ENCODE data around the gene BRSK2.
"Not testable (repeated sequence)": the region's sequence is repeated elsewhere in the genome, so short reads cannot be mapped to it uniquely, and the experiment has no call there.

The BRSK2 gene

GRCh38 chr11:1502168-1502953, 112.6 kb downstream of the BRSK2 start:
- no peak for DNase-seq

DNA sequence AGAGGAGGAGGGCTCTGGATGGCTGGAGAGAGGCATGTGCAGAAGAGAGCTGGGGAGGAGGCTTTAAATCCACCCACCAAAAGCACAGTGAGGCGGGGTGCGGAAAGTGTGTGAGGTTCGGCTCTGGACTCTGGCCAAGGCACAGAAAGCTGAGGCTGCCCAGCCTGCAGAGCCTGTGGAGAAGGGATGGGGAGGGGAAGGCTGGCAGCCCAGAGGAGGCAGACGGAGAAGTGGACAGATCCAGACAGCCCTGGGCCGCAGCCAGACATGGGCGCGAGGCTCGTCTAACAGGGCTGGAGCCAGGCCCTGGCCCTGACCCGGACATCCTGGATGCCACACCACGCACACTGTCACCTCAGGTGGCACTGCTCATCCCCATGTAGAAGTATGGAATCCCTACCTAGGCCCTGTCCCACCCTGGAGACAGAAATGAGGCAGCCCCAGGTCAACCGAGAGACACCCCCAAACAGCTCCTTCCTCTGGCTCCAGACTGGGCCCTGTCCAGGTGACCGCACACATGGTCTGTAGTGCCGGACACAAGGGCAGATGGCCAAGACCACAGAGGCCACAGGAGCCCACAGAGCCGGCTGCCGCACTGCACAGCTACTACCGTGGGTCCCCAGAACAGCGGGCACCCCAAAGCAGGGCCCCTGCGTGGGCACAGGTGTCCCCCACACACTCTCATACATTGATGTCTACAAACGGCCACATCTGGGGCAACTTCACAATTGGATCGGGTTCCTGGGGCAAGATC, 113.4 kb downstream of the BRSK2 start:
- no peak for DNase-seq

- DNase-seq, result no peak
These were observed 114.0 kb downstream of the BRSK2 start for GRCh38 chr11:1503708-1504104.

- DNase-seq, result no peak
These were observed 114.4 kb downstream of the BRSK2 start for GRCh38 chr11:1504138-1504537.

DNA sequence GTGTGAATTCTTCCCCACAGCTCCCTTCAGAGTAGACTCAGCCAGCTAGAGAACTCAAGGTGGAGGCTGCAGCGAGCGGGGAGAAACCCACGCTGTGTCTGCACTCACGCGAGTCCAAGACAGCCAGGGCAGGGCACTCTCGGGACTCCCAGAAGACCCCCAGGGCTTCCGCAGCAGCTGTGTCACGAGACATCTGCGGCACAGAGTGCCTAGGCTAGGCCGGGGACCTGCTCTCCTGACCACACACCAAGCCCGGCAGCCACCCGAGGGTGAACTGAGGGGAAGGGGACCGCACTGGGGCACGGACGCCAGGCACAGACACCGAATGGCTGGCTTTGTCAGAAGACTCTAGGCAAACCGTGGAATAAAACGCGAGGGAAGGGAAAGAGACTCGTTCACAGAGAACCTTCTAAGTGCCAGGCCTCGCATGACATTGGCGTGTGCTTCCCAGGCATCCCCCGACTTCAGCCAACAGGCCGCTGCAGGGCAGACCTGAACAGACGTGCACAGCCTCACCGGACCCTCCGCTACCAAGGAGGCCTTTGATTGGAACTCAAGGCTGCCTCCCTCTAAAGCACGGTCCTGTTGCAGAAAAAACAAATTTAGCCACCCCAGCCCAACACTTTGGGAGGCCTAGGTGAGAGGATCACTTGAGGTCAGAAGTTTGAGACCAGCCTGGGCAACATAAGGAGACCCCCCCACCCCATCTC, 115.0 kb downstream of the BRSK2 start:
- no peak for DNase-seq

DNA sequence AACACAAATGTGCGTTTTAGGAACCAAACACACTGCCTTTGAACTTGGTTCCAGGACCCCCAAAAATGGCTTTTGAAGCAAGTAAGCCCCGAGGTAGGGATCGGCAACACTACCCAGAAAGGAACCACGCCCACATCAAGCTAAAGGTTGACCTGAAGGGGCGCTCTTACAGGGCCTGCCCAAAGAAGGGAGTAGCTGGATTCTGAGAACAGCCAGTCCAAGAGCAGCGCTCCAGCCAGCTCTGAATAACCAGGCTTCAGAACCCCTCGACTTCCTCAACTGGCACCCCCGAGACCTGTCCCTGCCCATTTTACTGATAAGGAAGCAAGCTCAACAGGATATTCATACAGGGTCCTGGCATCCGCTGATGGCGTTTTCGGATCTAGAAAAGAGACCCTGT, 115.7 kb downstream of the BRSK2 start:
- peak; percentile 47 for DNase-seq

DNA sequence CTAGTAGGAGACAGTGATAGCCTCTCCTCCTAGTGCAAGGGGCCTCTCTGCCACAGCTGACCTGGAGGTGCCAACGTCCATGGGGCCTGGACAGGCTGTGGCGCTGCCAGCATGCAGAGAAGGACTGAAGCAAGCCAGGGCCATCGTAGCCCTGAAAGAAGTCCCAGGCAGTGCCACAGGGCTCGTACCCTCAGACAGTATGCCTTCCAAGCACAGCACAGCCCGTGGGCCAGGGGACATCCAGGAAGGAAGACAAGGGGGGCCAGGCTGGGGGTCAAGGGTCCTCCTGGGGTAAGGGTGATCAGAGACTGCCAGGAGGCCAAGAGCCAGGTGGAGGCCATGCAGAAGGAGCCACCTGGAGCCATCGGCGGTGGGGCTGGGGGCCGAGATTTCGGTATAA, 117.2 kb downstream of the BRSK2 start:
- DNase-seq, result no peak

DNA sequence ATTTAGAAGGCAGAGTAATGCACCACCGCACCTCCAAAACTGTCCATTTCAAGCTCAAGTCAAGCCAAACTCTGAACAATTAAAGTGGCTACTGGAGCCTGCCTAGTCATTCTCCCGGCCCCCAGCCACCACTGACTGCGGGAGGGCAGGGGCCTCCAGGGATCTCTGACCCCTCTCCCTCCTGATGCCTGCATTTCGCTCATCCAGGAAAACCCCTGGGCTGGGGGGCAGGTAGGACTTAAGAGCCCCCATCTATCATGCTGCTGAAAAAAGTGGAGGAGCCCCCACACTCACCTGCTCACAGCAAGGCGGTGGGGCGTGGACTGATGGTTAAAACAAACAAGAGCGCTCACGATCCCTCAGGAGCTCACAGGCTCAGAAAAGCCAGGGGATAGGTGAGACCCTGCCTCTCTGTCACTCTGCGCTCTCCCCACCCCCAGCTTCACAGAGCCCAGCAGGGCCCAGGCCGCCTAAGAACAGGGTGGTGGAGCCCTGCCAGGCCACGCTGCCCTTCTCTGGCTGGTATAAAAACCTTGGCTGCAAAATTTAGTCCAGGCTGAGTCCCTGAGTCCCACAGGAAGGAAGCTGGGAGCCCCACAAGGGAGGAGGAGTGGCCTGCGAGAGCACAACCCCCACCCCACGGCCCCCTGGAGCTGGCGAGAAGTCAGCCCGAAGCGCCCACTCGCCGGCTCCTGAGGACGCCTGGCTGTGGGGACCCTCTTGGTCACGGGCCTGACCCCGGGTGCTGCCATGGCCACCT, 117.8 kb downstream of the BRSK2 start:
- no peak for DNase-seq

DNA sequence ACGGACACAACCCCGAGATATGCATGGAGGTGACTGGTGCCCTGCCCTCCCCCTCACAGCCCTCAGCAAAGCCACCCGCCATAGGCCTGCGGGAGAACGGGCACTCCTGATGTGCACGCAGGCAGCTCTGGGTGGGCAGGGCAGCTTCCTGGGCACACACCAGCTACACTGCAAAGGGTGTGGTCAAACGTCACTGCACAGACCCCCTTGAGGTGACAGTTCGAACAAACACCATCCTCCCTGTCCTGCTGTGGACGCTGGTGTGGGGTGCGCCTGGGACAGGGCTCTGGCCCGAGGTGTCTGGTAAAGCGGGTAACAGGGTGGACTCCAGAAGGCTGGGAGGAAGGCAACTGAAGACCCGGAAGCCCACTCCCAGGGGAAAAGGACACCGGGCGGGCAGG, 118.8 kb downstream of the BRSK2 start:
- no peak for DNase-seq

DNA sequence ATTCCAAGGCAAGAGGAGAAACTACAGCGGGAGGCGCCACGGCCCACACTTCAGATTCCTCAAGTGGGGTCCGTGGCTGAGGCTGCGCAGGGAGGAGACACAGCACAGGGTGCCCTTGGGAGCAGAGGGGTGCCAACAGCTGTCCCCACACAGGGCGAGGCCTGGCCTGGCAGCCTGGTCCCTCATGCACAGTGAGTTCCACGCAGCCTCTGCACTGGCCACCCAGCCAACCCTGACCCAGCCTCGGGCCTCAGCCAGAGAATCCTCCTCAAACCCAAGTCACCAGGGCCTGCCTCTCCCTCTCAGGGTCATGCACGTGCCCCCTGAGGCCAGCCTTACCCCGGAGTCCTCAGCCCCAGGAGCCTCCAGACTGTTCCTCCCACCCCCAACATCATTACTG, 119.3 kb downstream of the BRSK2 start:
- DNase-seq, result no peak

DNA sequence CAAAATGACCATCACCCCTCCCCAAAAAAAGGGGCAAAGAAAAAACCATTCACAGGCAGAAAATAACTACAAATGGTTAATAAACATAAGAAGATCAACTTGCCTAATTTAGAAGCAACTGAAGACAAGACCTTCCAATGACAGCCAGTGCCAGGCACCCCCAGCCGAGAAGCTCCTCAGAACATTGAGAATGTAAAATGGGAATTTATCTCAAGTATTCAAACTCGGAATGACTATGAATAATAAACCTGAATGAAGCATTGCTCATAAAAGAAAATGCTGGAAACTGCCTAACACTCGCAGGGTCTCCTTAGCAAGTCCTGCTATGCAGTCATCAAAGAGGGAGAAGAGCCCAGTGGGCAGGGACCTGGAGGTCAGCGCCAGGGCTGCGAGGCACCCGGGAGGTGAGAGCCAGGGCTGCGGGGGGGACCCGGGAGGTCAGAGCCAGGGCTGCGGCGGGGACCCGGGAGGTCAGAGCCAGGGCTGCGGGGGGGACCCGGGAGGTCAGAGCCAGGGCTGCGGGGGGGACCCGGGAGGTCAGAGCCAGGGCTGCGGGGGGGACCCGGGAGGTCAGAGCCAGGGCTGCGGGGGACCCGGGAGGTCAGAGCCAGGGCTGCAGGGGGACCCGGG, 120.0 kb downstream of the BRSK2 start:
- no peak for DNase-seq

- DNase-seq, result not testable (repeated sequence)
These were observed 120.6 kb downstream of the BRSK2 start for GRCh38 chr11:1510351-1510750.

GRCh38 chr11:1510928-1511327, 121.2 kb downstream of the BRSK2 start:
- DNase-seq, result no peak

DNA sequence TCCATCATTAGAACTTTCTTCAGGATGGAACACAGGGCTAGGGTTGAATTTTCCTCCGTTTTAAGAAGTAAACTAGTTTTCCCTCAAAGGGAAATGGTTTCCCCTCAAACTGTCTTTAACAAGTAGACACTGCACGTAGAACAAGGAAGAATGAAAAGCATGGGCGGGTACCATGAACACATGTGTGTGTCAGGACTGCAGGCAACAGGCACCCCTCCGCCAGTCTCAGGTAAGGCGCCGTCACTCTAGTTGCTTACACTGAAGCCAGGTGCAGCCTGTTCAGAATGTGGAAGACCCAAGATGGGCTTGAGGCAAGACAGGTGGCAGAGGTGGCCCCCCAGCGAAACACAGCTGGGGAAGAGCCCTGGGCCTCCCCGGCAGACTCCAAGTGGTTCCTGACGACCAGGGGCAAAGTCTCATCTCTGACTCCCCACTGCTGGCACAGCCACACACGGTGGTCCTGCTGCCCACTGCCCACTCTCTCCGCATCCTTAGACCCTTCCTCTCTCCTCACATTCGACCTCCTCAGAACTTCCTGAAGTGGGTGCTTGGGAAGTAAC, 122.3 kb downstream of the BRSK2 start:
- no peak for DNase-seq
